Measurements from ENCODE around the gene SHROOM1.

GRCh38 chr5:132866342-132867045, 36.0 kb upstream of the SHROOM1 start, which contains the start of the genes GDF9 and UQCRQ:
- peak in 3 of 4 donors; percentile 84 to 91 (median 87) for TF ChIP-seq POLR2A (IDR thresholded peaks at IDR 0.05)
- TF ChIP-seq, protein P1, sequence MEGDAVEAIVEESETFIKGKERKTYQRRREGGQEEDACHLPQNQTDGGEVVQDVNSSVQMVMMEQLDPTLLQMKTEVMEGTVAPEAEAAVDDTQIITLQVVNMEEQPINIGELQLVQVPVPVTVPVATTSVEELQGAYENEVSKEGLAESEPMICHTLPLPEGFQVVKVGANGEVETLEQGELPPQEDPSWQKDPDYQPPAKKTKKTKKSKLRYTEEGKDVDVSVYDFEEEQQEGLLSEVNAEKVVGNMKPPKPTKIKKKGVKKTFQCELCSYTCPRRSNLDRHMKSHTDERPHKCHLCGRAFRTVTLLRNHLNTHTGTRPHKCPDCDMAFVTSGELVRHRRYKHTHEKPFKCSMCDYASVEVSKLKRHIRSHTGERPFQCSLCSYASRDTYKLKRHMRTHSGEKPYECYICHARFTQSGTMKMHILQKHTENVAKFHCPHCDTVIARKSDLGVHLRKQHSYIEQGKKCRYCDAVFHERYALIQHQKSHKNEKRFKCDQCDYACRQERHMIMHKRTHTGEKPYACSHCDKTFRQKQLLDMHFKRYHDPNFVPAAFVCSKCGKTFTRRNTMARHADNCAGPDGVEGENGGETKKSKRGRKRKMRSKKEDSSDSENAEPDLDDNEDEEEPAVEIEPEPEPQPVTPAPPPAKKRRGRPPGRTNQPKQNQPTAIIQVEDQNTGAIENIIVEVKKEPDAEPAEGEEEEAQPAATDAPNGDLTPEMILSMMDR (IDR thresholded peaks at IDR 0.05): peak in 3 of 6 experiments; percentile 16 to 29 (median 29)

Data from esophagus squamous epithelium (tissue), 4 donors.